ENCODE results near the gene TBC1D25.

- TF ChIP-seq, protein P1, sequence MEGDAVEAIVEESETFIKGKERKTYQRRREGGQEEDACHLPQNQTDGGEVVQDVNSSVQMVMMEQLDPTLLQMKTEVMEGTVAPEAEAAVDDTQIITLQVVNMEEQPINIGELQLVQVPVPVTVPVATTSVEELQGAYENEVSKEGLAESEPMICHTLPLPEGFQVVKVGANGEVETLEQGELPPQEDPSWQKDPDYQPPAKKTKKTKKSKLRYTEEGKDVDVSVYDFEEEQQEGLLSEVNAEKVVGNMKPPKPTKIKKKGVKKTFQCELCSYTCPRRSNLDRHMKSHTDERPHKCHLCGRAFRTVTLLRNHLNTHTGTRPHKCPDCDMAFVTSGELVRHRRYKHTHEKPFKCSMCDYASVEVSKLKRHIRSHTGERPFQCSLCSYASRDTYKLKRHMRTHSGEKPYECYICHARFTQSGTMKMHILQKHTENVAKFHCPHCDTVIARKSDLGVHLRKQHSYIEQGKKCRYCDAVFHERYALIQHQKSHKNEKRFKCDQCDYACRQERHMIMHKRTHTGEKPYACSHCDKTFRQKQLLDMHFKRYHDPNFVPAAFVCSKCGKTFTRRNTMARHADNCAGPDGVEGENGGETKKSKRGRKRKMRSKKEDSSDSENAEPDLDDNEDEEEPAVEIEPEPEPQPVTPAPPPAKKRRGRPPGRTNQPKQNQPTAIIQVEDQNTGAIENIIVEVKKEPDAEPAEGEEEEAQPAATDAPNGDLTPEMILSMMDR (IDR thresholded peaks at IDR 0.05; ENCODE audit: insufficient read depth, low read length) = no peak
- no peak for TF ChIP-seq GABPA (IDR thresholded peaks at IDR 0.05; ENCODE audit: low read depth)
Observed at GRCh38 chrX:48523682-48524081, 15.8 kb upstream of the TBC1D25 start.
